IMR-90 (cell line): ENCODE data around the gene GABBR2. TPM values are rescaled to one million over a fixed set of nuclear protein-coding genes. Genes with fewer than 3 reads are reported as not detected.
"Not testable (repeated sequence)": the region's sequence is repeated elsewhere in the genome, so short reads cannot be mapped to it uniquely, and the experiment has no call there.

ENCODE experiments used
- ATAC-seq: fragments of 200-7000 bp; cut with Tn5 transposase; 2 replicates; pipeline ENCODE4 v1.9.1; 2020; ENCODE audit warnings: low read depth, mild to moderate bottlenecking, moderate library complexity
- BruUV-seq: library from RNA; stranded (reverse); fragments of 400-500 nt; replicated peaks from 2 replicates; lab custom pipeline; 2021; lab: Mats Ljungman, UMichigan
- CTCF ChIA-PET: fragments of 300-600 bp; formaldehyde crosslinking; extraction: SDS; loops from one replicate; lab custom pipeline; 2021; ENCODE audit warnings: antibody characterized with exemption; lab: Yijun Ruan, JAX
- POLR2A ChIA-PET: fragments of 300-600 bp; sonication (Branson Sonifier 250); formaldehyde crosslinking; loops from one replicate; lab custom pipeline; 2022; ENCODE audit warnings: antibody characterized with exemption; ENCODE audit not compliant: unreplicated experiment; lab: Charles Lee
- DNase-seq: peaks from one replicate; pipeline ENCODE4 v3.0.0; 2013
- H2AFZ ChIP-seq: replicated peaks from 2 replicates; pipeline ENCODE3; 2013; ENCODE audit warnings: low read length, mild to moderate bottlenecking; ENCODE audit not compliant: poor library complexity
- H2AK5ac ChIP-seq: 2 replicates; pipeline ENCODE4 v1.6.1; 2013; ENCODE audit warnings: low read depth, low read length, inconsistent platforms
- H2AK9ac ChIP-seq: replicated peaks from 2 replicates; pipeline ENCODE3; 2013; ENCODE audit warnings: mild to moderate bottlenecking, low read depth, low read length, moderate library complexity; ENCODE audit not compliant: poor library complexity
- H2BK120ac ChIP-seq: 2 replicates; pipeline ENCODE4 v1.6.1; 2013; ENCODE audit warnings: low read depth, low read length, inconsistent platforms
- H2BK15ac ChIP-seq: 3 replicates; pipeline ENCODE4 v1.6.1; 2013; ENCODE audit warnings: low read depth, low read length, inconsistent platforms
- H2BK20ac ChIP-seq: 2 replicates; pipeline ENCODE4 v1.6.1; 2013; ENCODE audit warnings: low read depth, mild to moderate bottlenecking, inconsistent platforms, low read length, moderate library complexity
- H2BK5ac ChIP-seq: 2 replicates; pipeline ENCODE4 v1.6.1; 2013; ENCODE audit warnings: mild to moderate bottlenecking, low read depth, low read length, inconsistent platforms; ENCODE audit not compliant: poor library complexity, severe bottlenecking
- H3K14ac ChIP-seq: replicated peaks from 2 replicates; pipeline ENCODE4 v1.6.1; 2013; ENCODE audit warnings: low read depth, low read length, inconsistent platforms
- H3K18ac ChIP-seq: 2 replicates; pipeline ENCODE4 v1.6.1; 2013; ENCODE audit warnings: low read depth, low read length, control low read depth
- H3K23ac ChIP-seq: 2 replicates; pipeline ENCODE4 v1.6.1; 2013; ENCODE audit warnings: low read depth, low read length, inconsistent platforms
- H3K27ac ChIP-seq: 2 replicates; pipeline ENCODE4 v1.5.1; 2013; ENCODE audit warnings: mild to moderate bottlenecking, control low read depth, low read length; ENCODE audit not compliant: insufficient read depth
- H3K27me3 ChIP-seq: 2 replicates; pipeline ENCODE4 v1.6.1; 2013; ENCODE audit warnings: low read length; ENCODE audit not compliant: control insufficient read depth, insufficient read depth
- H3K36me3 ChIP-seq: 2 replicates; pipeline ENCODE4 v1.6.1; 2013; ENCODE audit warnings: low read length, mixed read lengths; ENCODE audit not compliant: control insufficient read depth, insufficient read depth
- H3K4ac ChIP-seq: 2 replicates; pipeline ENCODE4 v1.6.1; 2013; ENCODE audit warnings: low read depth, low read length, inconsistent platforms
- H3K4me1 ChIP-seq: 2 replicates; pipeline ENCODE4 v1.6.1; 2013; ENCODE audit warnings: low read length, mixed read lengths; ENCODE audit not compliant: control insufficient read depth, insufficient read depth
- H3K4me2 ChIP-seq: 2 replicates; pipeline ENCODE4 v1.6.1; 2013; ENCODE audit warnings: low read depth, mild to moderate bottlenecking, control low read depth, low read length, moderate library complexity
- H3K4me3 ChIP-seq: 2 replicates; pipeline ENCODE4 v1.5.1; 2013; ENCODE audit warnings: low read depth, mild to moderate bottlenecking, control low read depth, low read length, moderate library complexity; ENCODE audit not compliant: insufficient read depth
- H3K56ac ChIP-seq: 2 replicates; pipeline ENCODE4 v1.6.1; 2013; ENCODE audit warnings: low read length, inconsistent platforms; ENCODE audit not compliant: insufficient read depth; ENCODE audit errors: extremely low read depth
- H3K79me1 ChIP-seq, 2 experiments: 2 replicates each; pipeline ENCODE4 v1.6.1; 2013; ENCODE audit warnings: low read length in 2 of 2, inconsistent platforms in 1 of 2, low read depth in 1 of 2
- H3K9ac ChIP-seq: 2 replicates; pipeline ENCODE4 v1.6.1; 2013; ENCODE audit warnings: low read depth, low read length, control low read depth
- H3K9me1 ChIP-seq: 2 replicates; pipeline ENCODE4 v1.6.1; 2013; ENCODE audit warnings: low read length, inconsistent platforms; ENCODE audit not compliant: insufficient read depth
- H3K9me3 ChIP-seq: 2 replicates; pipeline ENCODE4 v1.6.1; 2013; ENCODE audit warnings: low read length; ENCODE audit not compliant: control insufficient read depth, insufficient read depth
- H4K20me1 ChIP-seq: 2 replicates; pipeline ENCODE4 v1.6.1; 2013; ENCODE audit warnings: low read length, inconsistent platforms; ENCODE audit not compliant: insufficient read depth
- H4K5ac ChIP-seq: 2 replicates; pipeline ENCODE4 v1.6.1; 2013; ENCODE audit warnings: mild to moderate bottlenecking, low read depth, low read length, control low read depth
- H4K8ac ChIP-seq, 2 experiments: 2 replicates each; pipeline ENCODE4 v1.6.1; 2013; ENCODE audit warnings: low read depth in 2 of 2, low read length in 2 of 2, control low read depth in 1 of 2, inconsistent platforms in 1 of 2
- H4K91ac ChIP-seq: 2 replicates; pipeline ENCODE4 v1.6.1; 2013; ENCODE audit warnings: low read depth, low read length, inconsistent platforms; ENCODE audit not compliant: insufficient read depth
- NFE2L2 ChIP-seq: fragments of 150-350 bp; IDR thresholded peaks from 2 replicates; pipeline ENCODE4 v1.6.1; 2016; ENCODE audit warnings: low read depth, mild to moderate bottlenecking, low read length
- POLR2A ChIP-seq: IDR thresholded peaks from 2 replicates; pipeline ENCODE4 v1.6.1; 2012; ENCODE audit warnings: mild to moderate bottlenecking, low read depth, low read length
- WGBS, 2 experiments: methylation state at CpG; one replicate each; pipeline versions ENCODE4 v1.1.5 to v1.1.7; 2013; ENCODE audit warnings: missing lambda C conversion rate in 2 of 2; ENCODE audit not compliant: insufficient read length in 1 of 2; ENCODE audit errors: extremely low coverage in 2 of 2; 5-methylcytosine and 5-hydroxymethylcytosine counted together
- dilution Hi-C: fragments of 300-500 bp; cut with HindIII; formaldehyde crosslinking; loops from one replicate; pipeline ENCODE4 v1.14.3; 2018; ENCODE audit warnings: low sequenced_read_pairs; ENCODE audit not compliant: unreplicated experiment
- in situ Hi-C: fragments of 300-500 bp; cut with MboI; formaldehyde crosslinking; loops from 3 replicates; pipeline ENCODE4 v1.14.3; 2019; ENCODE audit warnings: low sequenced_read_pairs, inconsistent platforms, mixed read lengths
- intact Hi-C: fragments of 100-400 bp; cut with micrococcal nuclease; formaldehyde crosslinking; loops from 2 replicates; pipeline ENCODE4 v1.10.0; 2022
- polyA plus RNA-seq, 3 experiments: library from polyadenylated mRNA; depleted of rRNA; stranded (reverse); fragments of >200 nt; gene quantifications; 2 replicates each; pipeline ENCODE4 v1.2.3, GENCODE V29; 2012; ENCODE audit warnings: low replicate concordance in 1 of 3
- total RNA-seq: library from RNA; depleted of rRNA; stranded (reverse); fragments of >200 nt; gene quantifications from 2 replicates; pipeline ENCODE4 v1.2.3, GENCODE V29; 2012

The GABBR2 gene
- total and polyA plus RNA-seq, 2 of the 4 experiments (the other 2 are of a cell fraction): 14.2 to 20.3 TPM

GRCh38 chr9:98514841-98515240, 193.9 kb downstream of the GABBR2 start:
- H3K4ac ChIP-seq: no peak overlapping the region
- no peak overlapping the region for H2BK15ac ChIP-seq
- CTCF ChIA-PET: no interaction called here
- no peak overlapping the region for H2BK120ac ChIP-seq
- in situ Hi-C loops: no loop called here
- H4K91ac ChIP-seq: no peak overlapping the region
- no peak overlapping the region for H3K14ac ChIP-seq
- no peak overlapping the region for H2BK20ac ChIP-seq
- no peak overlapping the region for H4K5ac ChIP-seq
- no peak overlapping the region for H3K9ac ChIP-seq
- peaks cover 4 to 29% of the 10 kb centered on the region in 2 experiments for H3K79me1 ChIP-seq
- no peak for TF ChIP-seq POLR2A
- TF ChIP-seq NFE2L2: no peak
- no peak overlapping the region for H2AK5ac ChIP-seq
- no peak overlapping the region for H3K4me3 ChIP-seq
- H4K20me1 ChIP-seq: no peaks in the 10 kb centered on the region
- WGBS, 2 experiments: 70% methylated on average over 2 of the region's 6 CpGs; no CpG with 5 or more reads in 1 of the 2 experiments
- dilution Hi-C loops: no loop called here
- H2AK9ac ChIP-seq: no peak overlapping the region
- no peak overlapping the region for H3K23ac ChIP-seq
- no peak for DNase-seq
- no peak overlapping the region for H3K4me2 ChIP-seq
- no peaks in the 10 kb centered on the region for H3K27me3 ChIP-seq
- no TSS peak for BruUV-seq
- no peaks in the 10 kb centered on the region; the same call in 1 of the 2 replicates for H3K4me1 ChIP-seq
- no peak overlapping the region for H3K18ac ChIP-seq
- H4K8ac ChIP-seq: no peak overlapping the region
- H3K56ac ChIP-seq: no peak overlapping the region
- H2BK5ac ChIP-seq: no peak overlapping the region
- POLR2A ChIA-PET: no interaction called here
- no peak for ATAC-seq
- no peak overlapping the region for H3K27ac ChIP-seq
- no peaks in the 10 kb centered on the region for H3K36me3 ChIP-seq
- intact Hi-C loops: no loop called here
- no peak overlapping the region for H2AFZ ChIP-seq
- no peaks in the 10 kb centered on the region for H3K9me3 ChIP-seq
- no peaks in the 10 kb centered on the region; the same call in 1 of the 2 replicates for H3K9me1 ChIP-seq

GRCh38 chr9:98508217-98508919, 200.4 kb downstream of the GABBR2 start:
- H3K18ac ChIP-seq, H2BK120ac ChIP-seq, H3K23ac ChIP-seq, BruUV-seq, H4K91ac ChIP-seq, H3K9ac ChIP-seq, H3K9me3 ChIP-seq, CTCF ChIA-PET, H4K20me1 ChIP-seq, H2AK5ac ChIP-seq, DNase-seq, H3K4ac ChIP-seq, H3K4me3 ChIP-seq, in situ Hi-C loops, H3K27ac ChIP-seq, H4K8ac ChIP-seq, dilution Hi-C loops, H3K14ac ChIP-seq, H3K56ac ChIP-seq, H4K5ac ChIP-seq, H2BK15ac ChIP-seq, H3K36me3 ChIP-seq, intact Hi-C loops, H2AFZ ChIP-seq, ATAC-seq, H3K27me3 ChIP-seq, H3K4me2 ChIP-seq, H2BK20ac ChIP-seq, H3K4me1 ChIP-seq, H2BK5ac ChIP-seq, POLR2A ChIA-PET, H2AK9ac ChIP-seq: not testable (repeated sequence)
- Histone ChIP-seq H3K9me1 (peaks cover 15% of the 10 kb centered on the region), H3K79me1 (peaks cover 15 to 37% of the 10 kb centered on the region in 2 experiments; a peak in 3 of 4 replicates)
- WGBS, 2 experiments: 98% methylated on average over 9 of the region's 25 CpGs; no CpG with 5 or more reads in 1 of the 2 experiments
